GM19193 (cell line): ENCODE measurements around the gene PSMG2.

Experiments
- POLR2A ChIP-seq: IDR thresholded peaks from 4 replicates; pipeline ENCODE4 v1.6.1; 2011; ENCODE audit not compliant: insufficient read depth, insufficient read length; ENCODE audit errors: extremely low read depth

Gene PSMG2

DNA sequence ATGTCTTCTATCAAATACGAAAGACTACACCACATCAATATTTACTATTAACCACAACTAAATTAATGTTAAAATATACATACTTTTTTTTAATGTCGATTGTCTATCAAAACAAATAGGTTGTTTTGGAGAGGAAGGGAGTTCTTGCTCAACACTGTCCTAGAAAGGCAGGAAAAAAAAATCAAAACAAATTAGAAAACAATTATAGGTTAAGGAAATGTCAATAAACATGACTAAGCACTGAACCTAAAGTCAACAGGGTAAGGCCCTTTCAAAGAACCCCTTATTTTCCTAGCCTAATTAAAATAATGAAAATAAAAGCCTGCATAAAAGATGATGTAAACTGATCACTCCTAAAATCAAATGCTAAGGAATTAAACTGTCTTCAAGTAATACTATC is 3.1 kb upstream of the PSMG2 start:
- TF ChIP-seq POLR2A, result no peak

DNA sequence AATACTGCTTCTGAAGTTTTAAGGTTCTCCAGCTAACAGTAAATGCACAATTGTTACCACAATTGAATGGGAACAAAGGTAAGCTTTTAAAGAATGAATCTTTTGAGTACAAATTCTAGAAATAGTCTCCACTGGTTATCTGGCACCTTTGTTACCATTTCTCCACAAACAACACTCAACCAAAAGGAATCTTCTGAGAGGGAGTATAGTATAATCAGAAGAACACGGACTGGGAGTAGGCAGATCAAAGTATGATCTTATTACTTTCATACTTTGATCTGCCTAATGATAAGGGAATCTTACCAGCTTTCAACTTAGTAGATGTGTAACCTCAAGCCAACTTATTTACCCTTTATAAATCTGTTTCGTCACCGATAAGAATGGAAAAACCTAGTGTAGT is 1.7 kb upstream of the PSMG2 start:
- no peak for TF ChIP-seq POLR2A

DNA sequence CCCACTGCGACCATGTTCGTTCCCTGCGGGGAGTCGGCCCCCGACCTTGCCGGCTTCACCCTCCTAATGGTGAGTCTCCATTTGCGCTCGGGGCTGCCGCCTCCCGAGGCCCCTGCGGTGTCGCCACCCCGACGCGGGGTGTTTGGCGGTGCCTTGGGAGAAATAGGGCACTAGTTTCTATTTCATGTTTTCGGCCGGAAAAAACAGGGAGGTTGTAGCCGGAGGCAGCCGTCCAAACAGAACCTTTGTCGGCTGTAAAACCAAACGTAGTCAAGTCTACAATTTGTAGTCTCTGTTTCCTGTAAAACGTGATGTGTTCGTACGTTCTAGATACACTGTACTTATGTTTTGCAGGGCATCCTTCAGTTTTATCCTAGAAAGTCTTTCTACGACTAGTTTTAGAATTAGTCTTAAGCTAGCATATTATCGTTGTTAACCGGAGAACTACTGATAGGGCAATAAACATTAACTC is 290 bp downstream of the PSMG2 start:
- TF ChIP-seq POLR2A, result no peak

DNA sequence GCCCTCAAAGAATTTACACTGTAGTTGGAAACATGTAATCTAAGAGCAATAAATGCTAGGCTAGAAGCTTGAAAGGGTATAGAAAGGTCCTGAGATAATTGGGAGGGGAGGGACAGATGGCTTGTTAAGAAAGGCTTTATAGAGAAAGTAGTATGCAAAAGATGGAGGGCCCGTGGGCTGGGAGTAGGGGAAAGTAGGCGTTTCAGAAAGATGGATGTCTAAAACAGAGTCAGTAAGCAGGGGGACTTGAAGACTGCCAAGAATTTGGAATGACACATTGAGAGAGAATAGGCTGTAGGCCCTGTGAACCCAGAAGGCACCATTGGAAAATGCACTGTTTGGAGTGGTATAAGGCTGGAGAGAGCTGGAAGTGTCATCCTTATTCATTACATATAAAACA is 822 bp downstream of the PSMG2 start:
- TF ChIP-seq POLR2A, result no peak

DNA sequence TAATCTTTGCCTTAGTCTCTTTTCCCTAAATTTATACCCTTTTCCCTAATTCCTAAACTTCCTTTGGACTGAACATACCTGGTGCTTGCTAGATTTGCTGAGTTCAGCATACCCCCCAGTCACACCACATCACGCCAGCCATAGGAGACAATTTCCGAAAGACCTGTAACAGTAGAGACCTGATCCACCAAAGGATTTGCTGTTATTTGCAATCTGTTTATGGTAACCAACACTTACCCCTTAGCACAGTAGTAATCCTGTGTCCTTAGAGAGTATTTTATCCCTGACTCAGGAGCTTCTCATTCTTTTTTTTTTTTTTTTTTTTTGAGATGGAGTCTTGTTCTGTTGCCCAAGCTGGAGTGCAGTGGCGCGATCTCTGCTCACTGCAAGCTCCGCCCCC is 8.6 kb downstream of the PSMG2 start:
- TF ChIP-seq POLR2A, result no peak

DNA sequence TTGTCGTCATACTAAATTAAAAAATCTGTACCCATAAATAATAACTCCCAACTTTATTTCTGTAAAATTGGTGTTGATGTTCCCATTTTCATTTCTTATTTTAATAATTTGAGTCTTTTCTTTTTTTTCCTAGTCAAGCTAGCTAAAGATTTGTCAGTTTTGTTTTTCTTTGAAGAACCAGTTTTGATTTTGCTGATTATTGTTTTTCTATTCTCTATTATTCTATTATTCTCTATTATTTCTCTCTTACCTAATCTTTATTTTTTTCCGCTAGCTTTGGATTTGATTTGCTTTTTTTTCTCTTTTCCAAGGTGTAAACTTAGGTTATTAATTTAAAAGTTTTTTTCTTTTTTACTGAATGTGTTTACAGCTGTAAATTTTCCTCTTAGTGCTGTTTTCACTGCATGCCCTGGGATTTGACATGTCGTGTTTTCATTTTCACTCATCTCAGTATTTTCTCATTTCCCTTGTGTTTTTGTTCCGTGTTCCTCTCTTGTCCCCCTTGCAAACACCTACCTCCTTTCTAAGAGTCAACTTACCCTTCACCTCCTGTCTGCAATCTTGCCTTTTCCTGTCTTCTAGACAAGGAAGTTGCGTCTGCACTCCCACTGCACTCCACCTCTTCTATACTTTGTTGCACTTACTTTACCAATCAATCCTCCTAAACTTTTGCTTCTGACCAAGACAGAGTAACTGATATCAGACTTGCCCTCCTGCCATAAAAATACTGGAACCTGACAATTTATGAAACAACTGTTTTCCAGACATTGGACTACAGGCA is 18.8 kb downstream of the PSMG2 start:
- TF ChIP-seq POLR2A, result no peak

DNA sequence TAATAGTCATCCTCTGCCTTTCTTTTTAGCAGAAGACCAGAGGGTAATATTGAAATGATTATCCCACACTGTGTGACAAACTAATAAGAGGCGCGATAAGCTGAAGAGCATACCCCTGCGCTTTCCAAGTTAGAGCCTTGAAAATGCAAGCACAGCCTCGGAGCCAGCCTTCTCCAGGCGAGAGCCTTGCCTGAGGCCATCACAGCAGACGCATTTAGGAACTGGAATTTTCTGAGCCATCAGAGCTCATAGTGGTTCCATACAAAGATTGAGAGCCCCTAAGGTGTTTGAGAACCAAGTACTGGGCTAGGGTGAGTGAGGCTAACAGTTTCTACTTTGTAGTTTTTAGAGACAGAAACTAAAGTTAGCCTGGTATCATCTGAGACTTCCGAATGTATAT is 19.9 kb downstream of the PSMG2 start:
- no peak for TF ChIP-seq POLR2A

DNA sequence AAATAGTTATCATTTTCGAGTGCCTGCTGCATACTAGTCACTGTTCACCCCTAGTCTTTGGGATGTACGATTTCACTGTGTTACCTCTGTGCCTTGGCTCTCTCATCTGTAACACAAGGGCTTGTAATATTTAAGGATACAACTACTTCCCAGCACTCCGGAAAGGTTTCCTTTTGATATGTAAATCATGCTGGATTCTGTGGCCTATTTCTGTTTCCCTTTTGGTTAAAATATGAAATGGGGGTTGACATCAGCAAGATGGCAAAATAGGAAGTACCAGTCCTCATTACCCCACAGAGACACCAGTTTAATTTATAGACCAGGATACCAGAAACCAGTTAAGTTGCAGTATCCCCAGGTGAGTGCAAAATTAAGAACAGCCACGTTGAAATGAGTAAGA is 23.5 kb downstream of the PSMG2 start:
- no peak for TF ChIP-seq POLR2A

DNA sequence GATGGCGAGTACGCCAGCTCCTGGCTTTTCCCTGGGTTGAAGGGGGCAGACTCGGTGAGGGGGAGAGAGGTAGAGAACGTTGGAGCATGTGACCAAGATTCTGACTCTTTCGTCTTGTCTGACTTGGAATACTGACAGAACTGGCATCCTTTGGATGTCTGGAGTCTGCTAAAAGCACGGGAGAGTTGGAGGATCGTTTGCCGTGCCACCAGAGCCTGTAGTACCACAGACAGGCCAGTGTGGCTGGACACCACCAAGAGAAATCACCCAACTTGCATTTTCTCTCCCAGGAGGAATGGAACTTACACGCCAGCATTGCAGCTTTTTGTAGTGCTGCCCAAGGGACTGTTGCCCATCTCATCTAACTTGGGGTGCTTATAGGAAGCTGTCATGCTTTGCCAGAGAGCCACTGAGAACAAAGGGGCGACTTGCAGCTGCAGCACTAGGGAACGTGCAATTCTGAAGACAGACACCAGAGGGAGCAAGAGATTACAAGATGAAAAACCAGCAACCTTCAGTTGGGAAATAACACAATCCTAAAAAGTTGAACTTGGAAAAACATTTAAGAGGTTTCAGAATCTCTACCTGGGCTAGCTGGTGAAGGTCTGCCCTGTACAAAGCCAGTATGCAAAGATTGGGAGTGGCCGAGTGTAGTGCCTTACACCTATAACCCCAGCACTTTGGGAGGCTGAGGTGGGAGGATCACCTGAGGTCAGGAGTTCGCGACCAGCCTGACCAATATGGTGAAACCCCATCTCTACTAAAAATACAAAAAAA is 24.1 kb downstream of the PSMG2 start:
- no peak for TF ChIP-seq POLR2A

DNA sequence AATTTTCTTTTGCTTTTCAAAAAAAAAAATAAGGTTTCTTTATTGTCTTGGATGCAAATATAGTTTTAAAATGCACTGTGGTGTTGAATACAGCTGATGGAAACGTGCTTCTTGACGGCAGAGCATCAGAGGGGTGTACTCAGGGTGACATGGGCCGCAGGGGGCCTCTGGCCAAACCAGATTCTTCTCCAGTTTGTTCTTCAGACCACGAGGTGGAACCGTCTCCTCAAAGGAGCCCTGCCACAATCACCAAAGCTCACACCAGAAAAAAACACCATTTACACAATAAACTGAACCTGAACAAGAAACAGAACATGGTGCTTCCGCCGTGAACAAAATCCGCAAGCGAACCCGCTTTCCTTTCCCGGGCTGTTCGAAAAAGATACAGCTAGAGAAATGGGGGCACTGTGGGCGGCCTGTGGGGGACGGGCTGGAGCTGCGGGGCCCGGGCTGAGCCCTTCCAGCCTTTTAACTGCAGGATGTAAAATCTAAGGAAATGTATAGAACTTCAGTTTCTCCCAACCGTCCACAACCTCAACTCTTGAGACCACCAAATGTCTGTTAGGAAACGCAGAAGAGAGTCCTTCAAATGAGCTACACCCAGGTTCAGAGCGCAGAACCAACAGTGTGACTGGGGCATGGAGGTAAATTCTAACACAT is 34.5 kb downstream of the PSMG2 start:
- TF ChIP-seq POLR2A, result no peak

DNA sequence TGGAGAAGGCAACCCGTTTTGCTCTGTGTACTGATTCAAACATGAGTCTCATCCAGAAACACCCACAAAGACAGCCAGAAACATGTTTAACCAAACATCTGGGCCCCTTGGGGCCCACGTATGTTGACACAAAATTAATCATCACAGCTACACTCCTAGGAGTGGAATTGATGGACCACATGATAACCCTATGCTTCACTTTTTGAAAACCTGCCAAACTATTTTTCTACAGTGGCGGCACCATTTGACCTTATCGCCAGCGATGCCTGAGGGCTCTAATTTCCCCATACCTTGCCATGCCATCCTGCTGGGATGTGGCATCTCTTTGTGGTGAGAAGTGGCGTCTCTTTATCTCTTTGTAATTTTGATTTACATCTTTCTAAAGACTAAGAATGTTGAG is 38.5 kb downstream of the PSMG2 start:
- TF ChIP-seq POLR2A, result no peak

DNA sequence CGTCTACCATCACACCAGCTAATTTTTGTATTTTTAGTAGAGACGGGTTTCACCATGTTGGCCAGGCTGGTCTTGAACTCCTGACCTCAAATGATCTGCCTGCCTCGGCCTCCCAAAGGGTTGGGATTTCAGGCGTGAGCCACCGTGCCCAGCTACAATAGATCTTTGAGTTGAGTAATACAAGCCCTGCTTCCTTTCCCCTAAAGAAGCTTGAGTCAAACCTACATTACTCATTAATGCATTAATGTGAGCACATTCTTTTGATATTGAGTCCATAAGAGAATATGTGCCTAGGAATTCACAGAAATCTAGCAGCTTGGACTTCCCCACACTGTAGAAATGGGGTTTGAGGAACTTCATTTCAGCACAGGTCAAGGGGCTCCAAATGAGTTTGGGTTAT is 39.6 kb downstream of the PSMG2 start:
- TF ChIP-seq POLR2A, result no peak

DNA sequence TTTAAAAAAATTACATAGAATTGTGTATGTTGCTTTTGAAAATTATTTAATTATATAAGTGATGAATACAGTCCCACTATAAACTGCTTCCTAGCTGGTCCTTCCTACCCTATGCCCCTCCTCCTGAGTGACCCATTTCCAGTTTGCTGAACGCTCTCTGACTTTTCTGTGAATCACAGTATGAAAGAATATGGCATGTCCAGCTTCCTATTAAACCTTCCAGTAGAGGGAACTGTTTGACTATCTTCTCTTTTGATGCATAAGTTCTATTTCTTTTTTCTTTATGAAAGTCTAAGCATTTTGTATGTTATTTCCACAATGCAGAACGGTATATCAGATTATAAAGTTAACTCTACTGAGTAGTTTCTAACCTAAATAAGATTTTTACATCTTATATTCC is 41.3 kb downstream of the PSMG2 start:
- TF ChIP-seq POLR2A, result no peak

DNA sequence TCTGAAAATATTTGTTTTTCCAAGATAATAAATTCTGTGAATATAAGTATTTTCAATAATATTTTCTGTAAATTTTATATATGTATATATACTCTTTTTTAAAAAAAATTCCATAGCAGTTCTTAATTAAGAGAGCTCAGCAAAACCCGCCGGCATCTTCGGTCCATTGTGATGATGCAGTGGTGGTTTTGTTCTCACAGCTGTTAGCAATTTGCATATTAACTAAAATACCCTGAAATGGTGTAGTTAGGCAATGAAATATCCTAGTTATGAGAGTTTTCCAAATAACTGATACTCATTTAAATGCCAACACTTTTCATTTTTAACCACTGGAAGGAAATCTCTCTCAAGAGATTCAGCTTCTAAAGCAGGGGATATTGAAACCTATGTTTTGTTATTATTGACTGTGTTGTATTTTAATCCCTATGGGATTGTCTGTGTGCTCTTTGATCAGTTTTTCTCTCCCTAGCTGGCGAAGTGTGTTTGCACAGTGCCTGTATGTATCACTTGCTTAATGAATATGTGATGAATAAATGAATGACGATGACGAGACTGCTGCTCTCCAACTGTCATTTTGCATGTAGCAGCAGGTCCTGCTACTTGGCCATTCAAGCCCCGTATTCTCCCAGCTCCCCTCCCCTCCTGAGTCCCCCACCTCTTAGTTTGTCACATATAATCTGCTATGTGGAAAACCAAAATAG is 42.4 kb downstream of the PSMG2 start:
- TF ChIP-seq POLR2A, result no peak

DNA sequence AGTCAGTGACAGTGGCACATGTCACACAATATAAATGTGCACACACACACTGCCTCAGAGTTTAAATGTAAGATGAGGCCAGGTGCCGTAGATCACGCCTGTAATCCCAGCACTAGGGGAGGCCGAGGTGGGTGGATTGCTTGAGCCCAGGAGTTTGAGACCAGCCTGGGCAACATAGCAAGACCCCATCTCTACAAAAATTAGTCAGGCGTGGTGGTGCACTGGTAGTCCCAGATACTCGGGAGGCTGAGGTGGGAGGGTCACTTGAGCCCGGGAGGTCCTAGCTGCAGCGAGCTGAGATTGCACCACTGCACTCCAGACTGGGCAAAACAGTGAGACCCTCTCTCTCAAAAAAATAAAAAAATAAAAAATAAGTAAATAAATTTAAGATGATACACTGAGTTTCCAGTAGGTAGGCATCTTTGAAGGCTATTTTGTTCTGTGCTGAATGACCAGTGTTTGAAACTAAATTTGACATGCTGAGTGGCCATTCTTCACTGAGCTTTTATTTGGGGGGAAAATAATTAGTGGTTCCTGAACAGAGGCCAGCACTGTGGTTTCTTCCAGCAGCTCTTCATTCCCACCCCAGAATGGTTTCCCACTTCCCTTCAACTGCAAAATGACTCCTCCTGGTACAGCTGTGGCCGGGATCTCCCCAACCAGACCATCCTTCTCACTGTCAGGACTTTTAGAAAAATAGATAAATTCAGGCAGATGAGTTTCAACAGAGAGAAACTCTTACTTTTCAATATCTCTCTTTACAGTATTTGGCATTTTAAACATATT is 44.9 kb downstream of the PSMG2 start:
- TF ChIP-seq POLR2A, result no peak

DNA sequence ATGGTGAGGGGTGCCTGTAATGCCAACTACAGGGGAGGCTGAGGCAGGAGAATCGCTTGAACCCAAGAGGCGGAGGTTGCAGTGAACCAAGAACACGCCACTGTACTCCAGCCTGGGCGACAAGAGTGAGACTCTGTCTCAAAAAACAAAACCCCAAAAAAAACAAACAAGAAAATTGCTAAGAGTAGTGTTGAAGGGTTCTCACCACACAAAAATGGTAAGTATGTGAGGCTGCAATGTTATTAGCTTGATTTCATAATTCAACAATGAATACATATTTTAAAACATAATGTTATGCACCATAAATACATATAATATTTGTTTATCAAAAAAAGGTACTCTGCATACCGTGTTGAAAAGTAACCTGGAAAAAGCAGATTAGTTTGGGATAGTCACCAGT is 45.8 kb downstream of the PSMG2 start:
- TF ChIP-seq POLR2A, result no peak
